GM10266 (cell line): Measurements from ENCODE around the gene CACNG4.

Source experiments
- DNase-seq: peaks from one replicate; pipeline ENCODE4 v3.0.0; 2012; ENCODE audit errors: extremely low spot score
- TF ChIP-seq, protein P1 (sequence below): IDR thresholded peaks from 2 replicates; pipeline ENCODE4 v1.5.1; 2012; ENCODE audit warnings: mild to moderate bottlenecking, low read depth; ENCODE audit not compliant: control insufficient read depth, insufficient read depth; ENCODE audit errors: missing control alignments

CACNG4 gene

DNA sequence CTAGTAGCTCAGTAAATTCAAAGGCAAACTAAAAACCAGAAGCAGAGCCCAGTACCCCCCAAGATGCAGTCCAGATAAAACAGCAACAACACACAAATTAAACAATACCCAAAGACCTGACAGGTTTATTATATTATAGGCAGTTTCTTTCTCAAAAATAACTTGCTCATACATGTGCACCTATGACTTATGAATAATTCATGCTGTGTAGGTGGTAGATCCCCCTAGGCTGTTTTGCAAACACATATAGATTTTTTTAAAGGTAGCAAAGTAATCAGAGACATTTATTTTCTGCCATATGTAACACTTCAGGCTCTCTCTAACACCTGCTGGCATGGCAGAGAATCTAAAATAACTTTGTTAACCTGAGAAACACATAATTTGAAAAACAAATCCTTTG is 107.1 kb downstream of the CACNG4 start:
- DNase-seq, result no peak
- TF ChIP-seq, protein P1, sequence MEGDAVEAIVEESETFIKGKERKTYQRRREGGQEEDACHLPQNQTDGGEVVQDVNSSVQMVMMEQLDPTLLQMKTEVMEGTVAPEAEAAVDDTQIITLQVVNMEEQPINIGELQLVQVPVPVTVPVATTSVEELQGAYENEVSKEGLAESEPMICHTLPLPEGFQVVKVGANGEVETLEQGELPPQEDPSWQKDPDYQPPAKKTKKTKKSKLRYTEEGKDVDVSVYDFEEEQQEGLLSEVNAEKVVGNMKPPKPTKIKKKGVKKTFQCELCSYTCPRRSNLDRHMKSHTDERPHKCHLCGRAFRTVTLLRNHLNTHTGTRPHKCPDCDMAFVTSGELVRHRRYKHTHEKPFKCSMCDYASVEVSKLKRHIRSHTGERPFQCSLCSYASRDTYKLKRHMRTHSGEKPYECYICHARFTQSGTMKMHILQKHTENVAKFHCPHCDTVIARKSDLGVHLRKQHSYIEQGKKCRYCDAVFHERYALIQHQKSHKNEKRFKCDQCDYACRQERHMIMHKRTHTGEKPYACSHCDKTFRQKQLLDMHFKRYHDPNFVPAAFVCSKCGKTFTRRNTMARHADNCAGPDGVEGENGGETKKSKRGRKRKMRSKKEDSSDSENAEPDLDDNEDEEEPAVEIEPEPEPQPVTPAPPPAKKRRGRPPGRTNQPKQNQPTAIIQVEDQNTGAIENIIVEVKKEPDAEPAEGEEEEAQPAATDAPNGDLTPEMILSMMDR, result no peak

GRCh38 chr17:67072885-67073284 is 108.4 kb downstream of the CACNG4 start:
- DNase-seq, result no peak
- TF ChIP-seq, protein P1, result no peak

DNA sequence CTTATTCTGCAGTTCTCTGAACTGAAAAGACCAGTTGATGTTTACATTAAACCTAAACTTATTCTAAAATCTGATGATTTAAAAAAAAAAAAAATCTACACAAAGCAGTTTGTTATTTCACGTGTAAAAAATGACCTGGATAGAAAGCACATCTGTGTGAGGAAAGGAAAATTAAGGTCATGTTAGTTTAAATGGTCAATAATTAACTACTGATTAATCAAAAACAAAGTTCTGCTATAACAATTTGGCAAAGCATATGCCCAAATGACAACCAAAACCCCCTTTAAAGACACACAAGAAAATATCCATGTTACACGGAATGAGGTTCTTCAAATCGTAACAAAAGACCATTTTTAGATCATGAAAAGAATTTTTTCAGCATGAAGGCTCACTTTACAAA is 110.3 kb downstream of the CACNG4 start:
- TF ChIP-seq, protein P1, result no peak
- DNase-seq, result no peak

DNA sequence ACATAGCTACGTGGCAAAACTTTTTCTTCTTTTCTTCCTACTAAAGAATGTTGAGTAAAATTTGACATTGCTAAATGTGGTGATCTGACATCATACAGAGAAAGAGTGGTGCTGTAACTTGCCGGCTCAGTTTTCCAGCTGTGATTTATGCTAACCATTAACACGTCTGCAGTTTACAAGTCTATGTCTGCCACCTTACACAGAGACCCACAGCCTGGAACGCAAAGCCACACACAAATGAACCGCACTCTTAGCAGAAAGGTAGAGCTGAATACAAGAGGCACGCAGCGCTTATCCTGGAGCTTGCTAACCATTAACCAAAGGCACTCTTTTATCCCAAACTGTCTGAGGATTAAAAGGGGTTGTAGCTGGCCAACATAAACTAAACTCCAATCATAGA is 111.8 kb downstream of the CACNG4 start:
- DNase-seq, result no peak
- TF ChIP-seq, protein P1, result no peak

DNA sequence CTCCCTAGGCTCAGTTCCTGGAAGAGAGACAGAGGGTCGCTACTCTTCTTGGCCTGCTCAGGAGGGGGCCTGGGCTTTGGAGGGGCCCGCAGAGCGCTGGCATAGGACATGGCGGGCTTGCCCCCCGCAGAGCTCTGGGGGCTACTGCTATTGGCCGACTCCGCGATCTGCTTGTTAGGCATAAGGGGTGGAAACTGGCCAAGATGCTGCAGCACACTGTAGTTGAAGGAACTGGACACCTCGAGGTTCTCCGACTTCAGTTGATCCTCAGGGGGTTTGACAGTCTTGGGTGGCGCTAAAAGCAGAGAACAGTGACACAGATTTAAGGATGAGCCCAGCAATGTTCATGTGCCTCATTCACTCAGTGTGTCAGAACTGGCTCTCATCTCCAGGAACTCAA is 113.8 kb downstream of the CACNG4 start:
- no peak for DNase-seq
- TF ChIP-seq, protein P1, result no peak

- no peak for DNase-seq
- TF ChIP-seq, protein P1, result no peak
Observed at GRCh38 chr17:67079491-67079890, 115.0 kb downstream of the CACNG4 start.

DNA sequence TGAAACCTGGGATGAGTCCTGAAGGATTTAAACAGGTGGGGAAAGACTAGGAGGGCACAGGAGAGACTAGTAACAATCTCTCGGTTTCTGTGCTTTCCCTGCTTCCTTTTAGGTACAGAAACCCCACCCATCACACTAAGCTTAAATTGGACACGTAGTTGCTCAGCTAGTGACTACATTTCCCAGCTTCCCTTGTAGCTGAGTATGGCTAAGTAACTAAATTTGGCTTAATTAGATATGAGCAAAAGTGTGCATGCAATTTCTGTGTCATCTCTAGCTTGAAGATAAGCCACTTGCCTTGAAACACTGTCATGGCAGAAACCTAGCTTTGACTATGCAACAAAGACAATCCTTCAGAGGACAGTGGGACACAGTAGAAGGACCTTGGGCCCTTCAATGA is 116.3 kb downstream of the CACNG4 start:
- TF ChIP-seq, protein P1, result no peak
- no peak for DNase-seq
